Chondrocyte (in vitro differentiated cells): ENCODE results near the gene RPRD2. TPM values are rescaled to one million over a fixed set of nuclear protein-coding genes. Genes with fewer than 3 reads are reported as not detected.

Experiments used
- DNase-seq: peaks from one replicate; pipeline ENCODE4 v3.0.0; 2021; ENCODE audit warnings: mixed read lengths, low spot score
- H3K27ac Mint-ChIP-seq: one replicate; pipeline ENCODE4 v1.8.0; 2021; ENCODE audit warnings: mild to moderate bottlenecking, moderate library complexity, mixed read lengths; ENCODE audit not compliant: unreplicated experiment
- H3K27me3 Mint-ChIP-seq: 2 replicates; pipeline ENCODE4 v1.8.0; 2021; ENCODE audit warnings: low read depth, mixed read lengths
- H3K36me3 Mint-ChIP-seq: 2 replicates; pipeline ENCODE4 v1.8.0; 2021; ENCODE audit warnings: low read depth, mixed read lengths
- H3K4me1 Mint-ChIP-seq: 2 replicates; pipeline ENCODE4 v1.8.0; 2021; ENCODE audit warnings: low read depth, mild to moderate bottlenecking, mixed read lengths
- H3K4me3 Mint-ChIP-seq: one replicate; pipeline ENCODE4 v1.8.0; 2021; ENCODE audit warnings: mild to moderate bottlenecking, moderate library complexity, mixed read lengths; ENCODE audit not compliant: unreplicated experiment
- H3K9me3 Mint-ChIP-seq: 2 replicates; pipeline ENCODE4 v1.8.0; 2021; ENCODE audit warnings: low read depth, mixed read lengths
- total RNA-seq: library from RNA; stranded (reverse); gene quantifications from 3 replicates; pipeline ENCODE4 v1.2.1, GENCODE V29; 2021
- TF ChIP-seq, protein P1 (sequence below): fragments of 200-600 bp; sonication (generic); IDR thresholded peaks from 2 replicates; pipeline ENCODE4 v1.5.0; 2021; ENCODE audit warnings: antibody characterized with exemption, mild to moderate bottlenecking, moderate library complexity

The RPRD2 gene
- total RNA-seq, 1 donor from 2014 or later, result 22.2 TPM

GRCh38 chr1:150505431-150505830 lies 141.5 kb downstream of the RPRD2 start:
- no peaks in the 10 kb centered on the region for H3K27me3 Mint-ChIP-seq
- TF ChIP-seq, protein P1, sequence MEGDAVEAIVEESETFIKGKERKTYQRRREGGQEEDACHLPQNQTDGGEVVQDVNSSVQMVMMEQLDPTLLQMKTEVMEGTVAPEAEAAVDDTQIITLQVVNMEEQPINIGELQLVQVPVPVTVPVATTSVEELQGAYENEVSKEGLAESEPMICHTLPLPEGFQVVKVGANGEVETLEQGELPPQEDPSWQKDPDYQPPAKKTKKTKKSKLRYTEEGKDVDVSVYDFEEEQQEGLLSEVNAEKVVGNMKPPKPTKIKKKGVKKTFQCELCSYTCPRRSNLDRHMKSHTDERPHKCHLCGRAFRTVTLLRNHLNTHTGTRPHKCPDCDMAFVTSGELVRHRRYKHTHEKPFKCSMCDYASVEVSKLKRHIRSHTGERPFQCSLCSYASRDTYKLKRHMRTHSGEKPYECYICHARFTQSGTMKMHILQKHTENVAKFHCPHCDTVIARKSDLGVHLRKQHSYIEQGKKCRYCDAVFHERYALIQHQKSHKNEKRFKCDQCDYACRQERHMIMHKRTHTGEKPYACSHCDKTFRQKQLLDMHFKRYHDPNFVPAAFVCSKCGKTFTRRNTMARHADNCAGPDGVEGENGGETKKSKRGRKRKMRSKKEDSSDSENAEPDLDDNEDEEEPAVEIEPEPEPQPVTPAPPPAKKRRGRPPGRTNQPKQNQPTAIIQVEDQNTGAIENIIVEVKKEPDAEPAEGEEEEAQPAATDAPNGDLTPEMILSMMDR, result no peak
- peaks cover 17% of the 10 kb centered on the region for H3K4me1 Mint-ChIP-seq
- no peak overlapping the region for H3K27ac Mint-ChIP-seq
- peaks cover 17% of the 10 kb centered on the region for H3K36me3 Mint-ChIP-seq
- H3K4me3 Mint-ChIP-seq, result no peak overlapping the region
- H3K9me3 Mint-ChIP-seq, result no peaks in the 10 kb centered on the region
- DNase-seq, result no peak

GRCh38 chr1:150507912-150508864 lies 144.2 kb downstream of the RPRD2 start, which contains the start of gene ECM1:
TSS of gene ECM1 (plus strand) at chr1:150508109. CDS start at chr1:150508210, 101 bp downstream.
- peaks cover 21% of the 10 kb centered on the region for H3K36me3 Mint-ChIP-seq
- H3K4me3 Mint-ChIP-seq, result peak within 1 kb of the TSS; percentile 23
- H3K4me1 Mint-ChIP-seq, result peaks cover 17% of the 10 kb centered on the region
- no peaks in the 10 kb centered on the region for H3K27me3 Mint-ChIP-seq
- peak; percentile 42 for DNase-seq
- H3K9me3 Mint-ChIP-seq, result no peaks in the 10 kb centered on the region
- TF ChIP-seq, protein P1, result no peak
- peak within 1 kb of the TSS; percentile 46 for H3K27ac Mint-ChIP-seq

- Mint-ChIP-seq H3K27ac (no peak overlapping the region), H3K4me3 (no peak overlapping the region)
These were observed 145.0 kb downstream of the RPRD2 start for GRCh38 chr1:150508982-150509381.

GRCh38 chr1:150511551-150511950 lies 147.6 kb downstream of the RPRD2 start:
- peaks cover 30% of the 10 kb centered on the region for H3K4me1 Mint-ChIP-seq
- no peak overlapping the region for H3K4me3 Mint-ChIP-seq
- DNase-seq, result no peak
- H3K36me3 Mint-ChIP-seq, result peaks cover 11% of the 10 kb centered on the region
- TF ChIP-seq, protein P1, result no peak
- no peaks in the 10 kb centered on the region for H3K27me3 Mint-ChIP-seq
- H3K27ac Mint-ChIP-seq, result no peak overlapping the region
- no peaks in the 10 kb centered on the region for H3K9me3 Mint-ChIP-seq

More at GRCh38 chr1:150508982-150509381, 145.0 kb downstream of the RPRD2 start:
- TF ChIP-seq, protein P1, result no peak
- Mint-ChIP-seq H3K27me3 (no peaks in the 10 kb centered on the region), H3K9me3 (no peaks in the 10 kb centered on the region), H3K36me3 (peaks cover 18% of the 10 kb centered on the region), H3K4me1 (peaks cover 17% of the 10 kb centered on the region)
- no peak for DNase-seq

GRCh38 chr1:150511985-150512660 lies 148.2 kb downstream of the RPRD2 start:
- Mint-ChIP-seq H3K36me3 (peaks cover 10% of the 10 kb centered on the region), H3K4me3 (no peak overlapping the region)

More at GRCh38 chr1:150511985-150512660, 148.2 kb downstream of the RPRD2 start:
- H3K4me1 Mint-ChIP-seq, result peaks cover 28% of the 10 kb centered on the region
- no peaks in the 10 kb centered on the region for H3K9me3 Mint-ChIP-seq
- no peak overlapping the region for H3K27ac Mint-ChIP-seq
- H3K27me3 Mint-ChIP-seq, result no peaks in the 10 kb centered on the region
- DNase-seq, result no peak
- TF ChIP-seq, protein P1, result no peak
